Esophagus squamous epithelium (tissue), 5 donors: ENCODE data around the gene ZNRF3. TPM values are rescaled to one million over a fixed set of nuclear protein-coding genes. Genes with fewer than 3 reads are reported as not detected.
A peak's percentile ranks its signal among the peaks of the same experiment; 100 is the strongest.

Source experiments
- DNase-seq: peaks from one replicate; lab custom pipeline; 2025; lab: John Stamatoyannopoulos, UW
- H3K27ac ChIP-seq, 4 donors: fragments of 200-600 bp; sonication (generic); one replicate each; pipeline ENCODE4 v1.5.1; 2016 to 2019; ENCODE audit warnings: mild to moderate bottlenecking in 1 of 4
- H3K27me3 ChIP-seq, 4 donors: fragments of 200-600 bp; sonication (generic); 1 replicate in 3 of 4; 2 replicates in 1 of 4; pipeline versions ENCODE4 v1.5.1 to v1.6.0; 2017 to 2021; ENCODE audit warnings: antibody characterized with exemption in 1 of 4
- H3K36me3 ChIP-seq, 3 donors: fragments of 200-600 bp; sonication (generic); one replicate each; pipeline ENCODE4 v1.5.1; 2016 to 2019
- H3K4me1 ChIP-seq, 3 donors: fragments of 200-600 bp; sonication (generic); one replicate each; pipeline ENCODE4 v1.5.1; 2017 to 2019
- H3K4me3 ChIP-seq, 4 donors: fragments of 200-600 bp; sonication (generic); 1 replicate in 3 of 4; 2 replicates in 1 of 4; pipeline ENCODE4 v1.5.1; 2016 to 2019; ENCODE audit warnings: mild to moderate bottlenecking in 2 of 4, moderate library complexity in 1 of 4
- H3K9me3 ChIP-seq, 3 donors: fragments of 200-600 bp; sonication (generic); one replicate each; pipeline ENCODE4 v1.5.1; 2016 to 2019
- POLR2A ChIP-seq, 4 donors: fragments of 450-650 bp; IDR thresholded peaks; one replicate each; pipeline ENCODE4 v1.6.1; 2017; ENCODE audit warnings: antibody characterized with exemption in 4 of 4, mild to moderate bottlenecking in 4 of 4, moderate library complexity in 3 of 4
- WGBS, 2 donors: methylation state at CpG; one replicate each; pipeline ENCODE4 v1.1.5; 2018; 5-methylcytosine and 5-hydroxymethylcytosine counted together
- intact Hi-C: fragments of 100-400 bp; cut with DNase I; formaldehyde crosslinking; loops from one replicate; pipeline ENCODE4 v1.15.0; 2022
- total RNA-seq, 4 donors: library from RNA; depleted of rRNA; stranded (reverse); fragments of >200 nt; gene quantifications; one replicate each; pipeline ENCODE4 v1.1.0, GENCODE V29; 2016
- TF ChIP-seq, protein P1 (sequence below), 6 experiments: fragments of 450-650 bp in 4 of 6; fragments of 200-600 bp in 2 of 6; sonication (generic) in 2 of 6; IDR thresholded peaks; one replicate each; pipeline ENCODE4 v1.5.1; 2016 to 2019; ENCODE audit warnings: antibody characterized with exemption in 6 of 6, mild to moderate bottlenecking in 4 of 6, moderate library complexity in 4 of 6
- donor health status: DM: yes; HTN: yes; CAD: no.

ZNRF3 gene
- total RNA-seq, 4 donors from 2014 or later: 6.6 to 10.9 (median 7.2) TPM

DNA sequence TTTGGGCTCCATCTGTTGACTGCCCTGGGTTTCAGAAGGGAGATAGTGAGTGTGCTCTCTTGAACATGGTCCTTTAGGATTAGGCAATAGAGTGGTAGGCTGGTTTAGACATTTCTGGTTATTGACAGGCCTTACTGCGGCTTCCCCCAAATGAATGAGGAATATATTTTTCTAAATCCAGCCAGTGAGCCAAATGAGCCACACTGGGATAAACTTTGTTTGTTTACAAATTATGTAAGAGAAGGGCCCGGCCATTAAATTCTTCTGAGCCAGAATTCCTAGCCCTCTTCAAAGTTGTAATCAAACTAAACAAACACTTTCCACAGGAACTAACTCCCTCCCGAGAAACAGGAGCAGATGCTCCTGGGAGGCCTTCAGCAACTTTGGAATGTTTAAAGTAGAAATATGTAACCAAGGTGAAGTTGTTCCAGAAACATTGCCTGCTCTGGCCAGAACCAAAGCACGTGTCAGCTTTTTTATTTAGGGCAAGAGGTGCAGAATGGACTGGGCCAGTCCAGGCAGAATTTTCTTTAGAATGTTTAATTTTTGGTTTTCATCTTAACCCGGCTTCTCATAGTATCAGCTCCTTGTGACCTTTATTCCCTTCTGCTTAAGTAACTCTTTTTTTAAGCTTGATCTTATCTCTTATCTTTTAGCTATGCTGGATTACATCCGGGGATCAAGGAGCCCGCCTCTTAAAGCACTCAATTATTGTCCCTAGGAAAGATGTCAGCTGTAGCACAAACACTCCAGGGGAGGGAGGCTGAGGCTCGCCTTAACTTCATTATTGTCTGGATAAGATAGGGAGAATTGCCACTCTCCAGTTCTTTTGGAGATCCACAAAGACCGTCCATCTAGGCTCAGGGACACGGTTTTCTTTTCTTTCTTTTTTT is 28.7 kb downstream of the ZNRF3 start:
- H3K4me3 ChIP-seq: no peak overlapping the region
- H3K4me1 ChIP-seq: peaks cover 14 to 68% (median 22%) of the 10 kb centered on the region in 3 donors
- no peak for DNase-seq
- peak overlapping the region; percentile 30 to 68 (median 50) for H3K27ac ChIP-seq
- no peaks in the 10 kb centered on the region for H3K27me3 ChIP-seq
- TF ChIP-seq, protein P1, sequence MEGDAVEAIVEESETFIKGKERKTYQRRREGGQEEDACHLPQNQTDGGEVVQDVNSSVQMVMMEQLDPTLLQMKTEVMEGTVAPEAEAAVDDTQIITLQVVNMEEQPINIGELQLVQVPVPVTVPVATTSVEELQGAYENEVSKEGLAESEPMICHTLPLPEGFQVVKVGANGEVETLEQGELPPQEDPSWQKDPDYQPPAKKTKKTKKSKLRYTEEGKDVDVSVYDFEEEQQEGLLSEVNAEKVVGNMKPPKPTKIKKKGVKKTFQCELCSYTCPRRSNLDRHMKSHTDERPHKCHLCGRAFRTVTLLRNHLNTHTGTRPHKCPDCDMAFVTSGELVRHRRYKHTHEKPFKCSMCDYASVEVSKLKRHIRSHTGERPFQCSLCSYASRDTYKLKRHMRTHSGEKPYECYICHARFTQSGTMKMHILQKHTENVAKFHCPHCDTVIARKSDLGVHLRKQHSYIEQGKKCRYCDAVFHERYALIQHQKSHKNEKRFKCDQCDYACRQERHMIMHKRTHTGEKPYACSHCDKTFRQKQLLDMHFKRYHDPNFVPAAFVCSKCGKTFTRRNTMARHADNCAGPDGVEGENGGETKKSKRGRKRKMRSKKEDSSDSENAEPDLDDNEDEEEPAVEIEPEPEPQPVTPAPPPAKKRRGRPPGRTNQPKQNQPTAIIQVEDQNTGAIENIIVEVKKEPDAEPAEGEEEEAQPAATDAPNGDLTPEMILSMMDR (IDR thresholded peaks at IDR 0.05): no peak
- TF ChIP-seq POLR2A (IDR thresholded peaks at IDR 0.05): no peak
- 39 to 41% methylated on average over 10 of the region's 10 CpGs for WGBS, 2 donors
- H3K9me3 ChIP-seq: no peaks in the 10 kb centered on the region
- no peaks in the 10 kb centered on the region for H3K36me3 ChIP-seq
- intact Hi-C loops: no loop called here

DNA sequence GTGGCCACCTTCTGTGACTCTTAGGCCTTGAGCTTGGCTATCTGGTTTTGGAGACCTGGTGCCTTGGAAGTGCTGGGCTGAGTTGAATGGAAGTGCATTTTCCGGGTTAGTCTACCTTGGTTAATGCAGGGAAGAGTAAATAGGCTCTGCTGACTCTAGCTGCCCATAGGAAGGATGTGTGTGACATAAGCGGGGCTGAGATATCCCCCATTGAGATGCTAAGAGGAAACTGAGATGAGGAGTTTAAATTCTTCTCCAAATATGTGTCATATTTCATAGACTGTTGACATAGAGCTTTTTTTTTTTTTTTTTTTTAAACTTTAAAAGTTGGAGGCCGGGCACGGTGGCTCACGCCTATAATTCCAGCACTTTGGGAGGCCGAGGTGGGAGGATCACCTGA is 30.8 kb downstream of the ZNRF3 start:
- no peaks in the 10 kb centered on the region for H3K9me3 ChIP-seq
- peaks cover 22 to 69% (median 39%) of the 10 kb centered on the region in 3 donors for H3K4me1 ChIP-seq
- WGBS, 2 donors: 45 to 81% methylated on average over 3 to 6 of the region's 6 CpGs
- TF ChIP-seq, protein P1 (IDR thresholded peaks at IDR 0.05): no peak
- TF ChIP-seq POLR2A (IDR thresholded peaks at IDR 0.05): no peak
- H3K27me3 ChIP-seq: no peaks in the 10 kb centered on the region
- H3K27ac ChIP-seq: no peak overlapping the region
- no peak overlapping the region for H3K4me3 ChIP-seq
- intact Hi-C loops: no loop called here
- no peak for DNase-seq
- no peaks in the 10 kb centered on the region for H3K36me3 ChIP-seq

DNA sequence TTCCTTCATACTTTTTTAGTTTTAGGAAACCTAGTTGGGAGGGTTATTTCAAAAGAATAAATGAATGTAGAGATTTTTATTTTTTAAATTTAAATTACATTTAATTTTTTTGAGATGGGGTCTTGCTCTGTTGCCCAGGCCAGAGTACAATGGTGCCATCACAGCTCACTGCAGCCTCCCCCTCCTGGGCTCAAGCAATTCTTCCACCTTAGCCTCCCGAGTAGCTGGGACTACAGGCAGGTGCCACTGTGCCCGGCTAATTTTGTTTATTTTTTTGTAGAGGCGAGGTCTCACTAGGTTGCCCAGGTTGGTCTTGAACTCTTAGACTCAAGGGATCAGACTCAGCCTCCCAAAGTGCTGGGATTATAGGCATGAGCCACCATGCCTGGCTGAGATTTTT is 32.6 kb downstream of the ZNRF3 start:
- Histone ChIP-seq H3K4me3 (no peak overlapping the region), H3K27ac (no peak overlapping the region), H3K4me1 (peaks cover 15 to 62% (median 35%) of the 10 kb centered on the region in 3 donors), H3K36me3 (no peaks in the 10 kb centered on the region), H3K9me3 (no peaks in the 10 kb centered on the region), H3K27me3 (no peaks in the 10 kb centered on the region)
- DNase-seq: no peak
- TF ChIP-seq, protein P1 (IDR thresholded peaks at IDR 0.05): no peak
- no peak for TF ChIP-seq POLR2A (IDR thresholded peaks at IDR 0.05)
- WGBS, 2 donors: 73 to 93% methylated on average over 3 of the region's 3 CpGs
- intact Hi-C loops: no loop called here

DNA sequence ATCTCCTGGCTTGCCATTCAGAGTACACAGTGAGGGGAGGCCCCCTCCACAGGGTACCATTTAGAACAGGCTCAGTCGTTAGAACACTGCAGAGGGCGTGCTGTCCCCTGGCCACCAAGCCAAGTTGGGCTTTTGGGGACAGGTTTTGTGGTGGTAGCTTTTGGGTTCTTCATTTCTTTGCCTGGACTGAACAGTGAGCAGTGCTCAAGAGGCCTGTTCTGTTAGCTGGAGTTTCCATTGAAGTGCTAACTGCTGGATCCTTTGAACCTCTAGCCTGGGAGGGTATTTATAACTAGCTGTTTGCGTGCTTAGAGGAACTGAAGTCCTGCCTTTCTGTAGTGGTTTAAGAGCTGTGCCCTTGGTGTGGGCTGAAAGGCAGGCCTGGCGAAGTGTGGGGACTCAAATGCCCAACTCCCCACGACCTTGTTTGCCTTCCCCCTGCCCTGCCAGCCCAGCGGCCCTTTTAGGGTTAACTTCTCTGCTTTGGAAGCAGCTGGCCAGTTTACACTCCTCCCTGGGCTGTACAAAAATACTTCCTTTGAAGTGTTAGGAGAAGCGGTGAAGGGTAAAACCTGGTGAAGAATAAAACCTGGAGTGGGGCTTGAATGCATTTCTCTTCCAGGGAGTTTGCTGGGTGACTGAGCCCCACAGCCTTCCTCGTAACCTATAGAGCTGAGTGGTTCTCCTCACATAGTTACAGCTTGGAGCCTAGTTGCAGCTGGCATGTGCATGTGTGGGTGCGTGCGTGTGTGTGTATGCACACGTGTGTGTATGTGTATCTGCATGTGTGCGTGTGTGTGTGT is 34.6 kb downstream of the ZNRF3 start:
- intact Hi-C loops: no loop called here
- peaks cover 10 to 62% (median 35%) of the 10 kb centered on the region in 3 donors for H3K4me1 ChIP-seq
- peak overlapping the region; percentile 29 to 72 (median 68) for H3K27ac ChIP-seq
- no peaks in the 10 kb centered on the region for H3K27me3 ChIP-seq
- DNase-seq: no peak
- TF ChIP-seq, protein P1 (IDR thresholded peaks at IDR 0.05): no peak
- TF ChIP-seq POLR2A (IDR thresholded peaks at IDR 0.05): no peak
- no peaks in the 10 kb centered on the region for H3K36me3 ChIP-seq
- WGBS, 2 donors: 23 to 33% methylated on average over 9 to 12 of the region's 12 CpGs
- no peaks in the 10 kb centered on the region for H3K9me3 ChIP-seq
- peak overlapping the region in 1 of 4 donors; percentile 11 for H3K4me3 ChIP-seq
